ENCODE results near the gene CAV3. TPM values are rescaled to one million over a fixed set of nuclear protein-coding genes. Genes with fewer than 3 reads are reported as not detected.

The CAV3 gene
- total RNA-seq, 1 experiment from 2014 or later = not detected

- Histone ChIP-seq H3K79me2 (ENCODE audit: insufficient read depth, low read length) (no peaks in the 10 kb centered on the region), H3K36me3 (ENCODE audit: control insufficient read depth in 1 of 2, insufficient read depth in 2 of 2, low read length in 2 of 2) (no peaks in the 10 kb centered on the region), H3K4me1 (ENCODE audit: control insufficient read depth in 1 of 2, insufficient read depth in 2 of 2, low read length in 2 of 2) (peaks cover 7 to 21% of the 10 kb centered on the region in 2 experiments), H3K9me2 (ENCODE audit: insufficient read depth) (no peaks in the 10 kb centered on the region), H3K9ac (ENCODE audit: low read length) (no peak overlapping the region), H3K4me3 (replicated peaks in 1 of 2; ENCODE audit: low read depth in 1 of 2, low read length in 2 of 2) (no peak overlapping the region), H2AFZ (ENCODE audit: low read depth, low read length, poor library complexity, severe bottlenecking) (no peak overlapping the region), H3K4me2 (ENCODE audit: low read length) (no peak overlapping the region), H3K27ac (ENCODE audit: low read depth, low read length) (no peak overlapping the region), H3K9me3 (ENCODE audit: control insufficient read depth in 1 of 2, insufficient read depth in 1 of 2, low read depth in 1 of 2, low read length in 2 of 2) (no peaks in the 10 kb centered on the region), H3K27me3 (ENCODE audit: insufficient read depth, low read length) (no peaks in the 10 kb centered on the region), H4K20me1 (ENCODE audit: insufficient read depth) (no peaks in the 10 kb centered on the region)
- DNase-seq (ENCODE audit: low read depth, low spot score) (no peak), ATAC-seq (no peak)
- TF ChIP-seq ZNF274 (IDR thresholded peaks at IDR 0.05; ENCODE audit: low read depth, low read length) (no peak), ELF1 (IDR thresholded peaks at IDR 0.05; ENCODE audit: borderline replicate concordance, low read depth) (no peak), EGR1 (IDR thresholded peaks at IDR 0.05; ENCODE audit: low read depth) (no peak), SP1 (IDR thresholded peaks at IDR 0.05; ENCODE audit: low read depth) (no peak), POLR2A (IDR thresholded peaks at IDR 0.05; ENCODE audit: borderline replicate concordance, extremely low read depth, insufficient read depth, insufficient read length) (no peak), SRF (IDR thresholded peaks at IDR 0.05; ENCODE audit: low read depth) (no peak), SIN3A (IDR thresholded peaks at IDR 0.05; ENCODE audit: low read depth) (no peak), ZBTB33 (IDR thresholded peaks at IDR 0.05; ENCODE audit: extremely low read depth, insufficient replicate concordance, low read length) (no peak), EZH2 (IDR thresholded peaks at IDR 0.05) (no peak), CBX3 (IDR thresholded peaks at IDR 0.05; ENCODE audit: low read depth) (no peak), FOSL1 (IDR thresholded peaks at IDR 0.05; ENCODE audit: low read depth) (no peak)
- ChIA-PET CTCF (no interaction called here), RAD21 (ENCODE audit: low non-redundant PET in 1 of 2, low total read pairs in 2 of 2, uncharacterized antibody in 2 of 2, unreplicated experiment in 2 of 2) (no interaction called here), POLR2A (interaction anchor here (1.1 kb wide), 1 partner anchor 9 kb away, joined by 3 read pairs; no protein-coding TSS in a partner anchor)
- intact Hi-C loops (cut with micrococcal nuclease) = no loop called here
- no TSS peak for BruUV-seq (replicated peaks)
Observed at GRCh38 chr3:8730656-8731055, 2.9 kb upstream of the CAV3 start.
